UCSD-AML1 (cell line): ENCODE measurements around the gene PANK1.

Source experiments
- DNase-seq: peaks from one replicate; lab custom pipeline; 2025; ENCODE audit not compliant: unreplicated experiment; lab: John Stamatoyannopoulos, UW

Gene PANK1

GRCh38 chr10:89652806-89653370, 7.8 kb upstream of the PANK1 start:
- no peak for DNase-seq

- no peak for DNase-seq
Measured at GRCh38 chr10:89651916-89652573, 7.0 kb upstream of the PANK1 start.

- DNase-seq, result no peak
Measured at GRCh38 chr10:89651205-89651915, 6.3 kb upstream of the PANK1 start.

GRCh38 chr10:89649051-89649450, 4.0 kb upstream of the PANK1 start:
- DNase-seq, result no peak

- no peak for DNase-seq
Measured at GRCh38 chr10:89648074-89648473, 3.0 kb upstream of the PANK1 start.

- no peak for DNase-seq
Measured at GRCh38 chr10:89646889-89647657, 2.0 kb upstream of the PANK1 start.

GRCh38 chr10:89645742-89646172, 715 bp upstream of the PANK1 start:
- no peak for DNase-seq

GRCh38 chr10:89644691-89644966, 413 bp downstream of the PANK1 start:
- DNase-seq, result no peak

GRCh38 chr10:89643812-89644690, 991 bp downstream of the PANK1 start:
- DNase-seq, result peak; percentile 68

- DNase-seq, result no peak
Measured at GRCh38 chr10:89643431-89643811, 1.6 kb downstream of the PANK1 start.

- DNase-seq, result no peak
Measured at GRCh38 chr10:89642193-89642592, 2.8 kb downstream of the PANK1 start.

- no peak for DNase-seq
Measured at GRCh38 chr10:89640241-89640640, 4.8 kb downstream of the PANK1 start.

- DNase-seq, result no peak
Measured at GRCh38 chr10:89639326-89639725, 5.7 kb downstream of the PANK1 start.

- no peak for DNase-seq
Measured at GRCh38 chr10:89637113-89637512, 7.9 kb downstream of the PANK1 start.

- DNase-seq, result no peak
Measured at GRCh38 chr10:89634637-89635036, 10.4 kb downstream of the PANK1 start.

- DNase-seq, result no peak
Measured at GRCh38 chr10:89633484-89633883, 11.6 kb downstream of the PANK1 start.

- DNase-seq, result no peak
Measured at GRCh38 chr10:89632824-89633223, 12.2 kb downstream of the PANK1 start.

GRCh38 chr10:89627830-89628229, 17.2 kb downstream of the PANK1 start:
- no peak for DNase-seq

- DNase-seq, result no peak
Measured at GRCh38 chr10:89625041-89625765, 19.8 kb downstream of the PANK1 start.

- no peak for DNase-seq
Measured at GRCh38 chr10:89624020-89624419, 21.0 kb downstream of the PANK1 start.
